ENCODE measurements around the gene RANBP1.
"Not testable (repeated sequence)": the region's sequence is repeated elsewhere in the genome, so short reads cannot be mapped to it uniquely, and the experiment has no call there.

RANBP1 gene

GRCh38 chr22:20158391-20159036 lies 42.6 kb downstream of the RANBP1 start:
- no peak for TF ChIP-seq ZFX (IDR thresholded peaks at IDR 0.05)
- TF ChIP-seq, protein P1, sequence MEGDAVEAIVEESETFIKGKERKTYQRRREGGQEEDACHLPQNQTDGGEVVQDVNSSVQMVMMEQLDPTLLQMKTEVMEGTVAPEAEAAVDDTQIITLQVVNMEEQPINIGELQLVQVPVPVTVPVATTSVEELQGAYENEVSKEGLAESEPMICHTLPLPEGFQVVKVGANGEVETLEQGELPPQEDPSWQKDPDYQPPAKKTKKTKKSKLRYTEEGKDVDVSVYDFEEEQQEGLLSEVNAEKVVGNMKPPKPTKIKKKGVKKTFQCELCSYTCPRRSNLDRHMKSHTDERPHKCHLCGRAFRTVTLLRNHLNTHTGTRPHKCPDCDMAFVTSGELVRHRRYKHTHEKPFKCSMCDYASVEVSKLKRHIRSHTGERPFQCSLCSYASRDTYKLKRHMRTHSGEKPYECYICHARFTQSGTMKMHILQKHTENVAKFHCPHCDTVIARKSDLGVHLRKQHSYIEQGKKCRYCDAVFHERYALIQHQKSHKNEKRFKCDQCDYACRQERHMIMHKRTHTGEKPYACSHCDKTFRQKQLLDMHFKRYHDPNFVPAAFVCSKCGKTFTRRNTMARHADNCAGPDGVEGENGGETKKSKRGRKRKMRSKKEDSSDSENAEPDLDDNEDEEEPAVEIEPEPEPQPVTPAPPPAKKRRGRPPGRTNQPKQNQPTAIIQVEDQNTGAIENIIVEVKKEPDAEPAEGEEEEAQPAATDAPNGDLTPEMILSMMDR (conservative IDR thresholded peaks at IDR 0.05) = no peak
- H3K27ac ChIP-seq = no peak overlapping the region

- TF ChIP-seq, protein P1 (conservative IDR thresholded peaks at IDR 0.05) = no peak
- TF ChIP-seq ZFX (IDR thresholded peaks at IDR 0.05) = no peak
Observed at GRCh38 chr22:20159076-20159475, 43.2 kb downstream of the RANBP1 start.

GRCh38 chr22:20159531-20159930 lies 43.6 kb downstream of the RANBP1 start:
- not testable (repeated sequence) for H3K27ac ChIP-seq

More at GRCh38 chr22:20159076-20159475, 43.2 kb downstream of the RANBP1 start:
- no peak overlapping the region for H3K27ac ChIP-seq

GRCh38 chr22:20160041-20160440 lies 44.1 kb downstream of the RANBP1 start:
- no peak for TF ChIP-seq ZFX (IDR thresholded peaks at IDR 0.05)
- TF ChIP-seq, protein P1 (conservative IDR thresholded peaks at IDR 0.05) = no peak
- H3K27ac ChIP-seq = no peak overlapping the region

DNA sequence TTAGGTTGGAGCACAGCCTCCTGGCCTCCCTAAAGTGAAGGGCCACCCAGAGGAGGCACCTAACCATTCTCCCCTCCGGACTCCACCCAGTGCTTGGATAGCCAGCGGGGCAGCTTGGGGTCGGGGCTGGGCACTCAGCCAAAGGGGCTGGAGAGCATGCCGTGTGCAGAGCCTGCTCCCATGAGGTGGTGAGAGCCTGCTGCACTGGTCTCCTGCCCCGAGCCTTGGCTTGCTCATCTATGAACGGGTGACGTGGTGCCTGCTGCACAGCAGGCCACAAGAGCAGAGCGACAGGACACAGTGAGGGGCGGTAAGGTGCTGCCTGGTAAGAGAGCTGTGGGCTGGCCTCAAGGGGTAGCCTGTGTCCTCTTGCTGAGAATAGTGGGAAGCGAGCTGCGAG lies 49.0 kb downstream of the RANBP1 start:
- no peak for TF ChIP-seq ZFX (IDR thresholded peaks at IDR 0.05)
- TF ChIP-seq, protein P1 (conservative IDR thresholded peaks at IDR 0.05) = no peak
- no peak overlapping the region for H3K27ac ChIP-seq

- no peak overlapping the region for H3K27ac ChIP-seq
- TF ChIP-seq, protein P1 (conservative IDR thresholded peaks at IDR 0.05) = no peak
- TF ChIP-seq ZFX (IDR thresholded peaks at IDR 0.05) = no peak
Observed at GRCh38 chr22:20165421-20165820, 49.5 kb downstream of the RANBP1 start.

- no peak overlapping the region for H3K27ac ChIP-seq
- no peak for TF ChIP-seq ZFX (IDR thresholded peaks at IDR 0.05)
- TF ChIP-seq, protein P1 (conservative IDR thresholded peaks at IDR 0.05) = no peak
Observed at GRCh38 chr22:20165913-20166312, 50.0 kb downstream of the RANBP1 start.

DNA sequence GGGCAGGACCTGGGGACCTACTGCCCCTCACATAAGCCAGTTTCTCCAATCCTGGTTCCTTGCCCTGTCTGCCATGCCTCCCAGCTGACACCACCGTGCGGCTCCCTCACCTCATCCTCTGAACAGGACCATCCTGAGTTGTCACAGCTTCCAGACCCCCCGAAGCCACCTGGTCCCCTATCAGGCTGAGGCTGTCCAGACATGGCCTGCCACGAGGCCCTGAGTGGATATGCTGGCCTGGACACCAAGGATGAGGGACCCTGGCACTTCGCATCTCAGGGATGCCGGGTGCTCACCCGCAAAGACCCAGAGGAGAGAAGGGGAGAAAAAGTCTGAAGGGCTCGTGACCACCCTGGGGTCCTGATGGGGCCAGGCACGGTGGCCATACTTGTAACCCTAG lies 50.8 kb downstream of the RANBP1 start:
- TF ChIP-seq, protein P1 (conservative IDR thresholded peaks at IDR 0.05) = no peak
- TF ChIP-seq ZFX (IDR thresholded peaks at IDR 0.05) = no peak

More for the DNA sequence above, 50.8 kb downstream of the RANBP1 start:
- H3K27ac ChIP-seq = no peak overlapping the region

Measured in C4-2B (cell line).